GM19452 (cell line): Measurements from ENCODE around the gene KRT81.
"Not testable (repeated sequence)": the region's sequence is repeated elsewhere in the genome, so short reads cannot be mapped to it uniquely, and the experiment has no call there.

ENCODE experiments used
- ATAC-seq: cut with Tn5 transposase; IDR thresholded peaks from one replicate; pipeline ENCODE4 v1.9.1; 2021; ENCODE audit not compliant: unreplicated experiment

Gene KRT81

GRCh38 chr12:52278575-52279421 lies 12.5 kb downstream of the KRT81 start:
- ATAC-seq = peak; percentile 67

GRCh38 chr12:52277486-52278245 lies 13.7 kb downstream of the KRT81 start:
- ATAC-seq = no peak

- no peak for ATAC-seq
Observed at GRCh38 chr12:52275686-52276085, 15.6 kb downstream of the KRT81 start.

- ATAC-seq = no peak
Observed at GRCh38 chr12:52274521-52275120, 16.7 kb downstream of the KRT81 start, which contains the start of gene KRT86. TSS of gene KRT86 (plus strand) at chr12:52274645. CDS start at chr12:52301917, 27,272 bp downstream.

GRCh38 chr12:52271158-52271557 lies 20.2 kb downstream of the KRT81 start:
- no peak for ATAC-seq

- no peak for ATAC-seq
Observed at GRCh38 chr12:52270541-52271070, 20.7 kb downstream of the KRT81 start.

GRCh38 chr12:52268212-52268611 lies 23.1 kb downstream of the KRT81 start:
- ATAC-seq = no peak

GRCh38 chr12:52267699-52268098 lies 23.6 kb downstream of the KRT81 start:
- no peak for ATAC-seq

GRCh38 chr12:52267266-52267665 lies 24.1 kb downstream of the KRT81 start:
- ATAC-seq = no peak

- ATAC-seq = no peak
Observed at GRCh38 chr12:52266514-52266913, 24.8 kb downstream of the KRT81 start.

- ATAC-seq = no peak
Observed at GRCh38 chr12:52264435-52264825, 26.9 kb downstream of the KRT81 start.

- no peak for ATAC-seq
Observed at GRCh38 chr12:52263761-52264434, 27.4 kb downstream of the KRT81 start.

- ATAC-seq = no peak
Observed at GRCh38 chr12:52262286-52262685, 29.0 kb downstream of the KRT81 start.

- no peak for ATAC-seq
Observed at GRCh38 chr12:52261208-52261484, 30.2 kb downstream of the KRT81 start.

GRCh38 chr12:52260361-52261207 lies 30.8 kb downstream of the KRT81 start:
- ATAC-seq = no peak

GRCh38 chr12:52259657-52260243 lies 31.6 kb downstream of the KRT81 start:
- ATAC-seq = no peak

GRCh38 chr12:52258335-52258901 lies 32.9 kb downstream of the KRT81 start:
- ATAC-seq = no peak

GRCh38 chr12:52257922-52258321 lies 33.4 kb downstream of the KRT81 start:
- ATAC-seq = not testable (repeated sequence)

- ATAC-seq = no peak
Observed at GRCh38 chr12:52257074-52257551, 34.2 kb downstream of the KRT81 start.
